Immature natural killer cell (primary cell): ENCODE results near the gene ADAMTS6. TPM values are rescaled to one million over a fixed set of nuclear protein-coding genes. Genes with fewer than 3 reads are reported as not detected.

Source experiments
- DNase-seq, 3 donors: peaks; one replicate each; pipeline ENCODE4 v3.0.0; 2022; ENCODE audit warnings: mixed read lengths in 1 of 3
- H3K27ac Mint-ChIP-seq, 6 donors: one replicate each; pipeline ENCODE4 v1.8.0; 2020; ENCODE audit warnings: mixed read lengths in 6 of 6, mild to moderate bottlenecking in 5 of 6, inconsistent platforms in 4 of 6, moderate library complexity in 3 of 6
- H3K27me3 Mint-ChIP-seq, 3 donors: one replicate each; pipeline ENCODE4 v1.8.0; 2020 to 2021; ENCODE audit warnings: low read depth in 3 of 3, mild to moderate bottlenecking in 3 of 3, mixed read lengths in 3 of 3, moderate library complexity in 3 of 3, inconsistent platforms in 1 of 3
- H3K36me3 Mint-ChIP-seq, 3 donors: one replicate each; pipeline ENCODE4 v1.8.0; 2020; ENCODE audit warnings: mixed read lengths in 3 of 3, inconsistent platforms in 2 of 3, mild to moderate bottlenecking in 2 of 3
- H3K4me1 Mint-ChIP-seq, 2 donors: one replicate each; pipeline ENCODE4 v1.8.0; 2020; ENCODE audit warnings: inconsistent platforms in 2 of 2, mild to moderate bottlenecking in 2 of 2, mixed read lengths in 2 of 2, moderate library complexity in 1 of 2
- H3K4me3 Mint-ChIP-seq, 5 donors: one replicate each; pipeline ENCODE4 v1.8.0; 2020; ENCODE audit warnings: mild to moderate bottlenecking in 5 of 5, mixed read lengths in 5 of 5, inconsistent platforms in 3 of 5, moderate library complexity in 3 of 5
- H3K9me3 Mint-ChIP-seq, 6 donors: one replicate each; pipeline ENCODE4 v1.8.0; 2020; ENCODE audit warnings: mild to moderate bottlenecking in 6 of 6, mixed read lengths in 6 of 6, inconsistent platforms in 4 of 6, moderate library complexity in 3 of 6
- polyA plus RNA-seq, 3 donors: library from polyadenylated mRNA; unstranded; fragments of 300-500 nt; fragmentation: Illumina TruSeq; gene quantifications; one replicate each; pipeline ENCODE4 v1.2.3, GENCODE V29; 2021

Gene ADAMTS6
- polyA plus RNA-seq, 3 donors from 2014 or later = not detected

GRCh38 chr5:65446682-65447081, 35.0 kb downstream of the ADAMTS6 start:
- no peak for DNase-seq
- H3K4me3 Mint-ChIP-seq = no peak overlapping the region
- H3K27me3 Mint-ChIP-seq = peaks cover 0 to 3% (median 3%) of the 10 kb centered on the region in 3 donors
- peaks cover 0 to 5% (median 0%) of the 10 kb centered on the region in 6 donors for H3K9me3 Mint-ChIP-seq
- H3K36me3 Mint-ChIP-seq = no peaks in the 10 kb centered on the region
- no peaks in the 10 kb centered on the region for H3K4me1 Mint-ChIP-seq
- no peak overlapping the region for H3K27ac Mint-ChIP-seq

- Mint-ChIP-seq H3K27ac (no peak overlapping the region), H3K4me3 (no peak overlapping the region), H3K9me3 (peaks cover 0 to 5% (median 0%) of the 10 kb centered on the region in 6 donors), H3K36me3 (no peaks in the 10 kb centered on the region), H3K4me1 (no peaks in the 10 kb centered on the region), H3K27me3 (peaks cover 3 to 5% (median 4%) of the 10 kb centered on the region in 3 donors)
- DNase-seq = no peak
Observed at GRCh38 chr5:65441800-65442199, 39.9 kb downstream of the ADAMTS6 start.

- DNase-seq = no peak
- H3K27ac Mint-ChIP-seq = no peak overlapping the region
Observed at GRCh38 chr5:65440456-65440855, 41.3 kb downstream of the ADAMTS6 start.

GRCh38 chr5:65434122-65434521, 47.6 kb downstream of the ADAMTS6 start:
- no peaks in the 10 kb centered on the region for H3K4me1 Mint-ChIP-seq
- H3K27me3 Mint-ChIP-seq = peaks cover 1 to 5% (median 3%) of the 10 kb centered on the region in 3 donors

More at GRCh38 chr5:65440456-65440855, 41.3 kb downstream of the ADAMTS6 start:
- peaks cover 0 to 9% (median 0%) of the 10 kb centered on the region in 6 donors for H3K9me3 Mint-ChIP-seq
- H3K27me3 Mint-ChIP-seq = peaks cover 3 to 5% (median 4%) of the 10 kb centered on the region in 3 donors
- H3K4me3 Mint-ChIP-seq = no peak overlapping the region
- H3K4me1 Mint-ChIP-seq = no peaks in the 10 kb centered on the region
- no peaks in the 10 kb centered on the region for H3K36me3 Mint-ChIP-seq

GRCh38 chr5:65426656-65427055, 55.1 kb downstream of the ADAMTS6 start:
- no peak for DNase-seq
- Mint-ChIP-seq H3K36me3 (no peaks in the 10 kb centered on the region), H3K27me3 (peaks cover 0 to 2% (median 0%) of the 10 kb centered on the region in 3 donors), H3K4me1 (no peaks in the 10 kb centered on the region), H3K4me3 (no peak overlapping the region), H3K9me3 (peaks cover 0 to 2% (median 0%) of the 10 kb centered on the region in 6 donors), H3K27ac (no peak overlapping the region)

More at GRCh38 chr5:65434122-65434521, 47.6 kb downstream of the ADAMTS6 start:
- Mint-ChIP-seq H3K9me3 (peaks cover 0 to 6% (median 0%) of the 10 kb centered on the region in 6 donors), H3K4me3 (no peak overlapping the region), H3K27ac (no peak overlapping the region), H3K36me3 (no peaks in the 10 kb centered on the region)
- DNase-seq = no peak

- Mint-ChIP-seq H3K4me1 (no peaks in the 10 kb centered on the region), H3K27ac (no peak overlapping the region), H3K4me3 (no peak overlapping the region), H3K36me3 (no peaks in the 10 kb centered on the region), H3K9me3 (peaks cover 0 to 6% (median 4%) of the 10 kb centered on the region in 6 donors), H3K27me3 (no peaks in the 10 kb centered on the region)
- DNase-seq = no peak
Observed at GRCh38 chr5:65423623-65424022, 58.1 kb downstream of the ADAMTS6 start.

GRCh38 chr5:65418661-65419060, 63.1 kb downstream of the ADAMTS6 start:
- Mint-ChIP-seq H3K27me3 (no peaks in the 10 kb centered on the region), H3K4me1 (no peaks in the 10 kb centered on the region), H3K27ac (no peak overlapping the region), H3K4me3 (no peak overlapping the region), H3K36me3 (no peaks in the 10 kb centered on the region), H3K9me3 (peaks cover 5 to 12% (median 7%) of the 10 kb centered on the region in 6 donors)
- no peak for DNase-seq

GRCh38 chr5:65413822-65414221, 67.9 kb downstream of the ADAMTS6 start:
- DNase-seq = no peak
- no peak overlapping the region for H3K27ac Mint-ChIP-seq
- no peak overlapping the region for H3K4me3 Mint-ChIP-seq
- H3K4me1 Mint-ChIP-seq = no peaks in the 10 kb centered on the region
- no peaks in the 10 kb centered on the region for H3K36me3 Mint-ChIP-seq
- no peaks in the 10 kb centered on the region for H3K27me3 Mint-ChIP-seq
- H3K9me3 Mint-ChIP-seq = peaks cover 3 to 8% (median 3%) of the 10 kb centered on the region in 6 donors

GRCh38 chr5:65412842-65413241, 68.9 kb downstream of the ADAMTS6 start:
- Mint-ChIP-seq H3K27me3 (peaks cover 0 to 2% (median 0%) of the 10 kb centered on the region in 3 donors), H3K36me3 (no peaks in the 10 kb centered on the region), H3K9me3 (peaks cover 3 to 8% (median 5%) of the 10 kb centered on the region in 6 donors), H3K4me1 (no peaks in the 10 kb centered on the region), H3K27ac (no peak overlapping the region), H3K4me3 (no peak overlapping the region)
- DNase-seq = no peak

GRCh38 chr5:65411356-65411755, 70.4 kb downstream of the ADAMTS6 start:
- no peak overlapping the region for H3K27ac Mint-ChIP-seq

GRCh38 chr5:65395526-65396155, 86.1 kb downstream of the ADAMTS6 start:
- Mint-ChIP-seq H3K27me3 (peaks cover 0 to 3% (median 3%) of the 10 kb centered on the region in 3 donors), H3K27ac (no peak overlapping the region), H3K36me3 (no peaks in the 10 kb centered on the region), H3K9me3 (no peaks in the 10 kb centered on the region), H3K4me1 (no peaks in the 10 kb centered on the region), H3K4me3 (no peak overlapping the region)
- DNase-seq = no peak

More at GRCh38 chr5:65411356-65411755, 70.4 kb downstream of the ADAMTS6 start:
- Mint-ChIP-seq H3K4me3 (no peak overlapping the region), H3K4me1 (no peaks in the 10 kb centered on the region), H3K9me3 (peaks cover 0 to 7% (median 4%) of the 10 kb centered on the region in 6 donors), H3K27me3 (peaks cover 0 to 5% (median 0%) of the 10 kb centered on the region in 3 donors), H3K36me3 (no peaks in the 10 kb centered on the region)
- no peak for DNase-seq

GRCh38 chr5:65394087-65394486, 87.6 kb downstream of the ADAMTS6 start:
- Mint-ChIP-seq H3K9me3 (no peaks in the 10 kb centered on the region), H3K27me3 (peaks cover 0 to 3% (median 3%) of the 10 kb centered on the region in 3 donors), H3K36me3 (no peaks in the 10 kb centered on the region), H3K27ac (no peak overlapping the region), H3K4me3 (no peak overlapping the region), H3K4me1 (no peaks in the 10 kb centered on the region)
- no peak for DNase-seq

- DNase-seq = no peak
- Mint-ChIP-seq H3K36me3 (no peaks in the 10 kb centered on the region), H3K4me1 (no peaks in the 10 kb centered on the region), H3K9me3 (no peaks in the 10 kb centered on the region), H3K27ac (no peak overlapping the region), H3K4me3 (no peak overlapping the region), H3K27me3 (peaks cover 0 to 3% (median 0%) of the 10 kb centered on the region in 3 donors)
Observed at GRCh38 chr5:65391591-65391990, 90.1 kb downstream of the ADAMTS6 start.

- peaks cover 0 to 3% (median 0%) of the 10 kb centered on the region in 3 donors for H3K27me3 Mint-ChIP-seq
- no peak for DNase-seq
- no peak overlapping the region for H3K4me3 Mint-ChIP-seq
- H3K27ac Mint-ChIP-seq = no peak overlapping the region
- H3K36me3 Mint-ChIP-seq = no peaks in the 10 kb centered on the region
- H3K4me1 Mint-ChIP-seq = no peaks in the 10 kb centered on the region
- H3K9me3 Mint-ChIP-seq = no peaks in the 10 kb centered on the region
Observed at GRCh38 chr5:65390208-65390607, 91.5 kb downstream of the ADAMTS6 start.

GRCh38 chr5:65383859-65384258, 97.9 kb downstream of the ADAMTS6 start:
- no peak overlapping the region for H3K4me3 Mint-ChIP-seq
- no peak overlapping the region for H3K27ac Mint-ChIP-seq
- no peaks in the 10 kb centered on the region for H3K36me3 Mint-ChIP-seq
- no peak for DNase-seq
- H3K4me1 Mint-ChIP-seq = no peaks in the 10 kb centered on the region
- no peaks in the 10 kb centered on the region for H3K27me3 Mint-ChIP-seq
- no peaks in the 10 kb centered on the region for H3K9me3 Mint-ChIP-seq
